Measurements from ENCODE around the gene PLXNA1.

- no peak for TF ChIP-seq SMC3 (IDR thresholded peaks at IDR 0.05; ENCODE audit: borderline replicate concordance, low read length)
- no peak for TF ChIP-seq ASH2L (IDR thresholded peaks at IDR 0.05; ENCODE audit: borderline replicate concordance, low read depth)
- TF ChIP-seq, protein P1, sequence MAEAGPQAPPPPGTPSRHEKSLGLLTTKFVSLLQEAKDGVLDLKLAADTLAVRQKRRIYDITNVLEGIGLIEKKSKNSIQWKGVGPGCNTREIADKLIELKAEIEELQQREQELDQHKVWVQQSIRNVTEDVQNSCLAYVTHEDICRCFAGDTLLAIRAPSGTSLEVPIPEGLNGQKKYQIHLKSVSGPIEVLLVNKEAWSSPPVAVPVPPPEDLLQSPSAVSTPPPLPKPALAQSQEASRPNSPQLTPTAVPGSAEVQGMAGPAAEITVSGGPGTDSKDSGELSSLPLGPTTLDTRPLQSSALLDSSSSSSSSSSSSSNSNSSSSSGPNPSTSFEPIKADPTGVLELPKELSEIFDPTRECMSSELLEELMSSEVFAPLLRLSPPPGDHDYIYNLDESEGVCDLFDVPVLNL (IDR thresholded peaks at IDR 0.05; ENCODE audit: low read depth, low read length): no peak
- TF ChIP-seq ZBTB33 (IDR thresholded peaks at IDR 0.05): no peak
These were observed 15.5 kb upstream of the PLXNA1 start for GRCh38 chr3:126967386-126967785.
